K562 (cell line): Measurements from ENCODE around the gene CTNS. TPM values are rescaled to one million over a fixed set of nuclear protein-coding genes. Genes with fewer than 3 reads are reported as not detected.

Experiments used
- DPF2 ChIP-seq: fragments of 450-650 bp; IDR thresholded peaks from 2 replicates; pipeline ENCODE4 v1.6.1; 2016
- ETV1 ChIP-seq: fragments of 450-650 bp; conservative IDR thresholded peaks from 2 replicates; pipeline ENCODE4 v1.6.1; 2016; ENCODE audit warnings: missing genetic modification characterization, control low read depth, low read depth, missing compliant biosample characterization
- EWSR1 ChIP-seq: fragments of 450-650 bp; IDR thresholded peaks from 2 replicates; pipeline ENCODE4 v1.6.1; 2018; ENCODE audit warnings: borderline replicate concordance, mild to moderate bottlenecking, low read depth, moderate library complexity; ENCODE audit not compliant: partially characterized antibody
- KDM2B ChIP-seq: fragments of 250-450 bp; sonication (Bioruptor Pico); IDR thresholded peaks from 2 replicates; pipeline ENCODE4 v1.8.0; 2021; ENCODE audit warnings: mild to moderate bottlenecking, moderate library complexity
- KLF10 ChIP-seq: fragments of 250-450 bp; sonication (Bioruptor Pico); IDR thresholded peaks from 2 replicates; pipeline ENCODE4 v1.6.1; 2021; ENCODE audit warnings: matching md5 sums
- L3MBTL2 ChIP-seq: fragments of 450-650 bp; IDR thresholded peaks from 2 replicates; pipeline ENCODE4 v1.6.1; 2016; ENCODE audit warnings: mild to moderate bottlenecking, moderate library complexity
- MYNN ChIP-seq, 2 experiments: sonication (generic); formaldehyde crosslinking in 1 of 2; IDR thresholded peaks; 2 replicates each; pipeline versions ENCODE4 v1.5.0 to v1.6.1; 2016 to 2020; ENCODE audit warnings: antibody characterized with exemption in 1 of 2, missing genetic modification reagents in 1 of 2
- SAP30 ChIP-seq: fragments of 200-600 bp; sonication (generic); IDR thresholded peaks from 2 replicates; pipeline ENCODE4 v1.6.1; 2012; ENCODE audit warnings: borderline replicate concordance, low read depth, mild to moderate bottlenecking, moderate library complexity, low read length, control low read depth, inconsistent platforms; ENCODE audit not compliant: insufficient read depth, poor library complexity, severe bottlenecking
- SIN3A ChIP-seq, 2 experiments: fragments of 150-350 bp in 1 of 2; IDR thresholded peaks; 2 replicates each; pipeline ENCODE4 v1.6.1; 2011 to 2016; ENCODE audit warnings: borderline replicate concordance in 2 of 2, low read depth in 2 of 2, low read length in 2 of 2, mild to moderate bottlenecking in 2 of 2, moderate library complexity in 2 of 2; ENCODE audit not compliant: control insufficient read depth in 1 of 2
- ZNF174 ChIP-seq: fragments of 250-450 bp; sonication (Bioruptor Pico); IDR thresholded peaks from 2 replicates; pipeline ENCODE4 v1.4.0; 2020; ENCODE audit warnings: mild to moderate bottlenecking
- polyA plus RNA-seq, 8 experiments: library from polyadenylated mRNA; depleted of rRNA in 4 of 8; stranded (reverse) in 5 of 8; unstranded in 3 of 8; fragments of >200 nt; fragmentation: Nextera tagmentation in 2 of 8; fragmentation: Illumina TruSeq in 1 of 8; extraction: Ambion mirVana in 2 of 8; extraction: Trizol in 1 of 8; gene quantifications; 2 replicates each; pipeline versions ENCODE4 v1.2.1 to v1.2.3, GENCODE V29; 2011 to 2014; ENCODE audit warnings: inconsistent platforms in 1 of 8, missing spikeins in 1 of 8
- total RNA-seq, 7 experiments: library from RNA; depleted of rRNA in 6 of 7; stranded (reverse); fragments of >200 nt in 6 of 7; fragmentation: Illumina TruSeq in 2 of 7; extraction: Trizol in 2 of 7; gene quantifications; 2 replicates each; pipeline versions ENCODE4 v1.2.1 to v1.2.3, GENCODE V29; 2011 to 2021; ENCODE audit warnings: low replicate concordance in 1 of 7
- TF ChIP-seq, protein P1 (sequence below): fragments of 250-450 bp; sonication (Bioruptor Pico); IDR thresholded peaks from 2 replicates; pipeline ENCODE4 v1.4.0; 2020; ENCODE audit warnings: mild to moderate bottlenecking, moderate library complexity
- TF ChIP-seq, protein P2 (sequence below): sonication (generic); formaldehyde crosslinking; IDR thresholded peaks from 2 replicates; pipeline ENCODE4 v1.8.1; 2023; ENCODE audit warnings: mild to moderate bottlenecking, missing genetic modification reagents
- TF ChIP-seq, protein P3 (sequence below): fragments of 250-450 bp; sonication (Bioruptor Pico); IDR thresholded peaks from 2 replicates; pipeline ENCODE4 v1.5.0; 2022; ENCODE audit warnings: mild to moderate bottlenecking
- TF ChIP-seq, protein P4 (sequence below), 2 experiments: IDR thresholded peaks; 2 replicates each; pipeline ENCODE4 v1.6.1; 2012; ENCODE audit warnings: improper control_type of control experiment in 2 of 2, low read depth in 2 of 2, low read length in 2 of 2, borderline replicate concordance in 1 of 2
- TF ChIP-seq, protein P5 (sequence below): fragments of 450-650 bp; IDR thresholded peaks from 2 replicates; pipeline ENCODE4 v1.6.1; 2016; ENCODE audit warnings: low read depth, mild to moderate bottlenecking, moderate library complexity

Gene CTNS
- total and polyA plus RNA-seq, 9 of the 15 experiments (the other 6 are each of a cell fraction or from before 2014, with no cell fraction given), result 0.66 to 8.4 (median 4.9) TPM

DNA sequence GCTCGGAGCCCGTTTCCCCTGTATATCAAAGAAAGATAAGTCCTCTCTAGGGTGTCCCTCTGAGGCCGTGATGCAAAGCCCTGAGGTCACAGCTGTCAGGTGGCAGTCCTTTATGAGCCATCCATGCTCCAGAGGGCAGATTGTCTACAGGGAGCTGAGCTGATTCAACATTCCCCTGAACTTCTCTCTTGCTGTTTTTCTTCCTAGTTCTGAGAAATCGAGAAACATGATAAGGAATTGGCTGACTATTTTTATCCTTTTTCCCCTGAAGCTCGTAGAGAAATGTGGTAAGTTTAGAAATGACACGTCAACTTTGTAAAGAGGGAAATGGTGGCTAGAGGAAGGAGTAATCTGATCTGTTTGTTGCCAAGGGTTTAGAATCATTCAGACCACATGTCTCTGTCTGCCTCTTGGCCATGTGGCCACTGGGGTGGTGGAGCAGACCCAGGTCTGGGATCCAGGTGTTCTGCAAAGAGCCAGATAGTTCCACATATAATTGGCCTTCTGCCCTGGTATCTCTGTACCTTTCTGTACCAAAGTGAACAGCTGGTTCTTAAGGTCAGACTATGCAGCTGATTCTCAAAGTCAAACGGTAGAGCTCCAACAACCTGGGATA is 3.5 kb downstream of the CTNS start (continued):
- TF ChIP-seq, protein P1, sequence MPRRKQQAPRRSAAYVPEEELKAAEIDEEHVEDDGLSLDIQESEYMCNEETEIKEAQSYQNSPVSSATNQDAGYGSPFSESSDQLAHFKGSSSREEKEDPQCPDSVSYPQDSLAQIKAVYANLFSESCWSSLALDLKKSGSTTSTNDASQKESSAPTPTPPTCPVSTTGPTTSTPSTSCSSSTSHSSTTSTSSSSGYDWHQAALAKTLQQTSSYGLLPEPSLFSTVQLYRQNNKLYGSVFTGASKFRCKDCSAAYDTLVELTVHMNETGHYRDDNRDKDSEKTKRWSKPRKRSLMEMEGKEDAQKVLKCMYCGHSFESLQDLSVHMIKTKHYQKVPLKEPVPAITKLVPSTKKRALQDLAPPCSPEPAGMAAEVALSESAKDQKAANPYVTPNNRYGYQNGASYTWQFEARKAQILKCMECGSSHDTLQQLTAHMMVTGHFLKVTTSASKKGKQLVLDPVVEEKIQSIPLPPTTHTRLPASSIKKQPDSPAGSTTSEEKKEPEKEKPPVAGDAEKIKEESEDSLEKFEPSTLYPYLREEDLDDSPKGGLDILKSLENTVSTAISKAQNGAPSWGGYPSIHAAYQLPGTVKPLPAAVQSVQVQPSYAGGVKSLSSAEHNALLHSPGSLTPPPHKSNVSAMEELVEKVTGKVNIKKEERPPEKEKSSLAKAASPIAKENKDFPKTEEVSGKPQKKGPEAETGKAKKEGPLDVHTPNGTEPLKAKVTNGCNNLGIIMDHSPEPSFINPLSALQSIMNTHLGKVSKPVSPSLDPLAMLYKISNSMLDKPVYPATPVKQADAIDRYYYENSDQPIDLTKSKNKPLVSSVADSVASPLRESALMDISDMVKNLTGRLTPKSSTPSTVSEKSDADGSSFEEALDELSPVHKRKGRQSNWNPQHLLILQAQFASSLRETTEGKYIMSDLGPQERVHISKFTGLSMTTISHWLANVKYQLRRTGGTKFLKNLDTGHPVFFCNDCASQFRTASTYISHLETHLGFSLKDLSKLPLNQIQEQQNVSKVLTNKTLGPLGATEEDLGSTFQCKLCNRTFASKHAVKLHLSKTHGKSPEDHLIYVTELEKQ (CRISPR knock-in tag), result no peak
- TF ChIP-seq SAP30 (no peak), SIN3A (IDR thresholded peaks at IDR 0.05; ENCODE audit: borderline replicate concordance in 2 of 2, control insufficient read depth in 1 of 2, low read depth in 2 of 2, low read length in 2 of 2) (no peak), DPF2 (peak; percentile 70), ZNF174 (CRISPR knock-in tag) (no peak), KLF10 (CRISPR knock-in tag) (no peak), ETV1 (tag) (no peak), L3MBTL2 (peak; percentile 80; the same call in 1 of the 2 replicates), KDM2B (CRISPR knock-in tag) (no peak), EWSR1 (no peak), MYNN (IDR thresholded peaks at IDR 0.05) (no peak), MYNN (CRISPR knock-in tag; IDR thresholded peaks at IDR 0.05) (no peak)
- TF ChIP-seq, protein P2, sequence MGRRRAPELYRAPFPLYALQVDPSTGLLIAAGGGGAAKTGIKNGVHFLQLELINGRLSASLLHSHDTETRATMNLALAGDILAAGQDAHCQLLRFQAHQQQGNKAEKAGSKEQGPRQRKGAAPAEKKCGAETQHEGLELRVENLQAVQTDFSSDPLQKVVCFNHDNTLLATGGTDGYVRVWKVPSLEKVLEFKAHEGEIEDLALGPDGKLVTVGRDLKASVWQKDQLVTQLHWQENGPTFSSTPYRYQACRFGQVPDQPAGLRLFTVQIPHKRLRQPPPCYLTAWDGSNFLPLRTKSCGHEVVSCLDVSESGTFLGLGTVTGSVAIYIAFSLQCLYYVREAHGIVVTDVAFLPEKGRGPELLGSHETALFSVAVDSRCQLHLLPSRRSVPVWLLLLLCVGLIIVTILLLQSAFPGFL (CRISPR knock-in tag), result no peak
- TF ChIP-seq, protein P3, sequence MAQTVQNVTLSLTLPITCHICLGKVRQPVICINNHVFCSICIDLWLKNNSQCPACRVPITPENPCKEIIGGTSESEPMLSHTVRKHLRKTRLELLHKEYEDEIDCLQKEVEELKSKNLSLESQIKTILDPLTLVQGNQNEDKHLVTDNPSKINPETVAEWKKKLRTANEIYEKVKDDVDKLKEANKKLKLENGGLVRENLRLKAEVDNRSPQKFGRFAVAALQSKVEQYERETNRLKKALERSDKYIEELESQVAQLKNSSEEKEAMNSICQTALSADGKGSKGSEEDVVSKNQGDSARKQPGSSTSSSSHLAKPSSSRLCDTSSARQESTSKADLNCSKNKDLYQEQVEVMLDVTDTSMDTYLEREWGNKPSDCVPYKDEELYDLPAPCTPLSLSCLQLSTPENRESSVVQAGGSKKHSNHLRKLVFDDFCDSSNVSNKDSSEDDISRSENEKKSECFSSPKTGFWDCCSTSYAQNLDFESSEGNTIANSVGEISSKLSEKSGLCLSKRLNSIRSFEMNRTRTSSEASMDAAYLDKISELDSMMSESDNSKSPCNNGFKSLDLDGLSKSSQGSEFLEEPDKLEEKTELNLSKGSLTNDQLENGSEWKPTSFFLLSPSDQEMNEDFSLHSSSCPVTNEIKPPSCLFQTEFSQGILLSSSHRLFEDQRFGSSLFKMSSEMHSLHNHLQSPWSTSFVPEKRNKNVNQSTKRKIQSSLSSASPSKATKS (CRISPR knock-in tag), result no peak
- TF ChIP-seq, protein P4, sequence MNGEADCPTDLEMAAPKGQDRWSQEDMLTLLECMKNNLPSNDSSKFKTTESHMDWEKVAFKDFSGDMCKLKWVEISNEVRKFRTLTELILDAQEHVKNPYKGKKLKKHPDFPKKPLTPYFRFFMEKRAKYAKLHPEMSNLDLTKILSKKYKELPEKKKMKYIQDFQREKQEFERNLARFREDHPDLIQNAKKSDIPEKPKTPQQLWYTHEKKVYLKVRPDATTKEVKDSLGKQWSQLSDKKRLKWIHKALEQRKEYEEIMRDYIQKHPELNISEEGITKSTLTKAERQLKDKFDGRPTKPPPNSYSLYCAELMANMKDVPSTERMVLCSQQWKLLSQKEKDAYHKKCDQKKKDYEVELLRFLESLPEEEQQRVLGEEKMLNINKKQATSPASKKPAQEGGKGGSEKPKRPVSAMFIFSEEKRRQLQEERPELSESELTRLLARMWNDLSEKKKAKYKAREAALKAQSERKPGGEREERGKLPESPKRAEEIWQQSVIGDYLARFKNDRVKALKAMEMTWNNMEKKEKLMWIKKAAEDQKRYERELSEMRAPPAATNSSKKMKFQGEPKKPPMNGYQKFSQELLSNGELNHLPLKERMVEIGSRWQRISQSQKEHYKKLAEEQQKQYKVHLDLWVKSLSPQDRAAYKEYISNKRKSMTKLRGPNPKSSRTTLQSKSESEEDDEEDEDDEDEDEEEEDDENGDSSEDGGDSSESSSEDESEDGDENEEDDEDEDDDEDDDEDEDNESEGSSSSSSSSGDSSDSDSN (IDR thresholded peaks at IDR 0.05; ENCODE audit: borderline replicate concordance in 1 of 2, low read depth in 2 of 2, low read length in 2 of 2), result no peak
- TF ChIP-seq, protein P5, sequence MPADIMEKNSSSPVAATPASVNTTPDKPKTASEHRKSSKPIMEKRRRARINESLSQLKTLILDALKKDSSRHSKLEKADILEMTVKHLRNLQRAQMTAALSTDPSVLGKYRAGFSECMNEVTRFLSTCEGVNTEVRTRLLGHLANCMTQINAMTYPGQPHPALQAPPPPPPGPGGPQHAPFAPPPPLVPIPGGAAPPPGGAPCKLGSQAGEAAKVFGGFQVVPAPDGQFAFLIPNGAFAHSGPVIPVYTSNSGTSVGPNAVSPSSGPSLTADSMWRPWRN, result no peak
